ENCODE measurements around the gene CLASP1. TPM values are rescaled to one million over a fixed set of nuclear protein-coding genes. Genes with fewer than 3 reads are reported as not detected.
"Not testable (repeated sequence)": the region's sequence is repeated elsewhere in the genome, so short reads cannot be mapped to it uniquely, and the experiment has no call there.

CLASP1 gene
- total RNA-seq, 4 donors from 2014 or later: 28.9 to 58.0 (median 41.9) TPM

DNA sequence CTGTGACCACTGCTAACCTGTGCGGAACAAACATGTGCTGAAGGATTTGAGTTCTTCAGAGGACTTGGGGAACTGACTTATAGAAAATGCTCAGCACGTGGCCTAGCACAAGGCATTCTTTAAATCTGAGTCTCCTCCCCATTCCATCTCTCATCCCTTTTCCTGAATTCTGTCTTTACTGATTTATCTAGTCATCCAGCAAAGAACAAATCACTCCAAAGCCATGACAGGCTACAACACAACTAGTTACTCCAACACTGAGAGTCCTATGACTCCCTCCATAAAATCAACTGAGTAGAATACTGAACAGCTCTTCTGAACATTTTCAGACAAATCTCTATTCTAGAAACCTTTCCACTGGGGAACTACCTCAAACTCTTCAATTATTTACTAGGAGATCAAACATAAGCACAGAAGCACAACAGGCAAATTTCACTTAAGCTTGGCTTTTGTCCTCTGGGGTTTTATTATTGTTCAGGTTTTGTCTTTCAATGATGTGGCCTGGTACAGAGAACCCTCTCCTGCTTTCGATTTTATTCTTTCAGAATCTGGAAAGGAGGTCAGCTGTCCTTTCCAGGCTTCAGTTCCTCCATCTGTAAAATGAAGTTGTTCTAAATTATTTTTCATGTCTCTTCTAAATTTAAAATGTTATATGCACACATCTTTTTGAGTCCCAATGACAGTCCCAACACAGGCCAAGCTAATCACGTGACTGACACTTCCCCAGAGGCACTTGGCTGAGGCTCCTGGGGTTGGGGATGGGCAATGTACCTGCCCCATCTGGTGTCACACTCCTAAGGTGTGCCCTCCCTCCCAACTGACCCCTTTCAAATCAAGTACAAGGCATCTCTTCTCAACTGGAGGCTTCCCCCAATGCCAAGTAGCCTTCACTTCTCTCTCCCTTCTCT lies 86.7 kb downstream of the CLASP1 start:
- WGBS, 2 donors: 49 to 68% methylated on average over 3 to 4 of the region's 4 CpGs
- Histone ChIP-seq H3K4me3 (no peak overlapping the region), H3K27ac (no peak overlapping the region), H3K36me3 (no peaks in the 10 kb centered on the region), H3K27me3 (no peaks in the 10 kb centered on the region), H3K9me3 (no peaks in the 10 kb centered on the region), H3K4me1 (peaks cover 10 to 67% (median 24%) of the 10 kb centered on the region in 3 donors)
- intact Hi-C loops (cut with DNase I): no loop called here
- TF ChIP-seq, protein P1, sequence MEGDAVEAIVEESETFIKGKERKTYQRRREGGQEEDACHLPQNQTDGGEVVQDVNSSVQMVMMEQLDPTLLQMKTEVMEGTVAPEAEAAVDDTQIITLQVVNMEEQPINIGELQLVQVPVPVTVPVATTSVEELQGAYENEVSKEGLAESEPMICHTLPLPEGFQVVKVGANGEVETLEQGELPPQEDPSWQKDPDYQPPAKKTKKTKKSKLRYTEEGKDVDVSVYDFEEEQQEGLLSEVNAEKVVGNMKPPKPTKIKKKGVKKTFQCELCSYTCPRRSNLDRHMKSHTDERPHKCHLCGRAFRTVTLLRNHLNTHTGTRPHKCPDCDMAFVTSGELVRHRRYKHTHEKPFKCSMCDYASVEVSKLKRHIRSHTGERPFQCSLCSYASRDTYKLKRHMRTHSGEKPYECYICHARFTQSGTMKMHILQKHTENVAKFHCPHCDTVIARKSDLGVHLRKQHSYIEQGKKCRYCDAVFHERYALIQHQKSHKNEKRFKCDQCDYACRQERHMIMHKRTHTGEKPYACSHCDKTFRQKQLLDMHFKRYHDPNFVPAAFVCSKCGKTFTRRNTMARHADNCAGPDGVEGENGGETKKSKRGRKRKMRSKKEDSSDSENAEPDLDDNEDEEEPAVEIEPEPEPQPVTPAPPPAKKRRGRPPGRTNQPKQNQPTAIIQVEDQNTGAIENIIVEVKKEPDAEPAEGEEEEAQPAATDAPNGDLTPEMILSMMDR (IDR thresholded peaks at IDR 0.05): no peak
- no peak for DNase-seq

GRCh38 chr2:121561617-121562268 lies 87.5 kb downstream of the CLASP1 start:
- Histone ChIP-seq H3K4me1 (peaks cover 10 to 67% (median 24%) of the 10 kb centered on the region in 3 donors), H3K27me3 (no peaks in the 10 kb centered on the region), H3K36me3 (no peaks in the 10 kb centered on the region), H3K4me3 (no peak overlapping the region), H3K27ac (no peak overlapping the region), H3K9me3 (no peaks in the 10 kb centered on the region)
- TF ChIP-seq, protein P1 (IDR thresholded peaks at IDR 0.05): no peak
- no peak for TF ChIP-seq POLR2A (IDR thresholded peaks at IDR 0.05)
- no peak for DNase-seq
- WGBS, 2 donors: 29 to 53% methylated on average over 1 to 2 of the region's 2 CpGs
- intact Hi-C loops (cut with DNase I): no loop called here

- TF ChIP-seq POLR2A (IDR thresholded peaks at IDR 0.05): no peak
- TF ChIP-seq, protein P1 (IDR thresholded peaks at IDR 0.05): no peak
- no peak overlapping the region for H3K27ac ChIP-seq
- intact Hi-C loops (cut with DNase I): no loop called here
- WGBS, 2 donors: 79 to 88% methylated on average over 7 of the region's 7 CpGs
- H3K27me3 ChIP-seq: no peaks in the 10 kb centered on the region
- H3K4me3 ChIP-seq: no peak overlapping the region
- DNase-seq: no peak
- H3K9me3 ChIP-seq: no peaks in the 10 kb centered on the region
- no peaks in the 10 kb centered on the region for H3K36me3 ChIP-seq
- H3K4me1 ChIP-seq: peaks cover 6 to 48% (median 14%) of the 10 kb centered on the region in 3 donors
Measured at GRCh38 chr2:121558329-121558728, 90.9 kb downstream of the CLASP1 start.

GRCh38 chr2:121555008-121555407 lies 94.3 kb downstream of the CLASP1 start:
- H3K4me3 ChIP-seq: no peak overlapping the region
- H3K27me3 ChIP-seq: no peaks in the 10 kb centered on the region
- no peak for DNase-seq
- no peaks in the 10 kb centered on the region for H3K36me3 ChIP-seq
- no peaks in the 10 kb centered on the region for H3K9me3 ChIP-seq
- TF ChIP-seq POLR2A (IDR thresholded peaks at IDR 0.05): no peak
- TF ChIP-seq, protein P1 (IDR thresholded peaks at IDR 0.05): no peak
- no peak overlapping the region for H3K27ac ChIP-seq
- 90 to 91% methylated on average over 7 of the region's 7 CpGs for WGBS, 2 donors
- peaks cover 0 to 19% (median 0%) of the 10 kb centered on the region in 3 donors for H3K4me1 ChIP-seq
- intact Hi-C loops (cut with DNase I): no loop called here

- H3K4me3 ChIP-seq; intact Hi-C loops (cut with DNase I); H3K9me3 ChIP-seq; DNase-seq; H3K36me3 ChIP-seq; H3K27me3 ChIP-seq; H3K27ac ChIP-seq: not testable (repeated sequence)
- H3K4me1 ChIP-seq: peaks cover 0 to 18% (median 0%) of the 10 kb centered on the region in 3 donors
- WGBS, 2 donors: 62 to 69% methylated on average over 2 of the region's 2 CpGs
Measured at GRCh38 chr2:121552477-121553180, 96.6 kb downstream of the CLASP1 start.
